Pulmonary artery endothelial cell (primary cell): ENCODE results near the gene GLUD2. TPM values are rescaled to one million over a fixed set of nuclear protein-coding genes. Genes with fewer than 3 reads are reported as not detected.

ENCODE experiments used
- total RNA-seq: library from RNA; depleted of rRNA; stranded (reverse); fragments of >200 nt; gene quantifications from 2 replicates; pipeline ENCODE4 v1.2.3, GENCODE V29; 2014

GLUD2 gene
- total RNA-seq, 1 donor from 2014 or later = 3.5 TPM

Other genes with a start within 250 kb of the GLUD2 start
- gene CT47B1, start 171.7 kb upstream of the GLUD2 start, total RNA-seq = not detected in 2 replicates
- gene CT47A11, start 110.5 kb upstream of the GLUD2 start, total RNA-seq = not detected in 2 replicates
- gene CT47A10, start 105.6 kb upstream of the GLUD2 start, total RNA-seq = not detected in 2 replicates
- not detected in 2 replicates for gene CT47A9, start 100.7 kb upstream of the GLUD2 start, total RNA-seq
- not detected in 2 replicates for gene CT47A8, start 95.9 kb upstream of the GLUD2 start, total RNA-seq
- not detected in 2 replicates for gene CT47A7, start 91.0 kb upstream of the GLUD2 start, total RNA-seq
- not detected in 2 replicates for gene CT47A6, start 86.1 kb upstream of the GLUD2 start, total RNA-seq
- gene CT47A5, start 81.3 kb upstream of the GLUD2 start, total RNA-seq = not detected in 2 replicates
- not detected in 2 replicates for gene CT47A4, start 76.4 kb upstream of the GLUD2 start, total RNA-seq
- gene CT47A3, start 71.5 kb upstream of the GLUD2 start, total RNA-seq = not detected in 2 replicates
- not detected in 2 replicates for gene CT47A2, start 66.7 kb upstream of the GLUD2 start, total RNA-seq
- gene CT47A1, start 61.9 kb upstream of the GLUD2 start, total RNA-seq = not detected in 2 replicates